Fibroblast of villous mesenchyme (primary cell): Measurements from ENCODE around the gene FAM174C. TPM values are rescaled to one million over a fixed set of nuclear protein-coding genes. Genes with fewer than 3 reads are reported as not detected.
A peak's percentile ranks its signal among the peaks of the same experiment; 100 is the strongest.

Experiments
- DNase-seq: peaks from one replicate; pipeline ENCODE4 v3.0.0-alpha.2; 2010; ENCODE audit warnings: low read depth
- H3K4me3 ChIP-seq: 2 replicates; pipeline ENCODE4 v1.5.1; 2011; ENCODE audit warnings: low read depth, mild to moderate bottlenecking, low read length
- CTCF ChIP-seq: IDR thresholded peaks from 2 replicates; pipeline ENCODE4 v1.5.1; 2012; ENCODE audit warnings: low read depth, mild to moderate bottlenecking, low read length; ENCODE audit not compliant: insufficient read depth
- total RNA-seq: library from RNA; depleted of rRNA; stranded (reverse); fragments of >200 nt; gene quantifications from 2 replicates; pipeline ENCODE4 v1.2.3, GENCODE V29; 2012

Gene FAM174C
- total RNA-seq, 1 donor, result 17.3 TPM

DNA sequence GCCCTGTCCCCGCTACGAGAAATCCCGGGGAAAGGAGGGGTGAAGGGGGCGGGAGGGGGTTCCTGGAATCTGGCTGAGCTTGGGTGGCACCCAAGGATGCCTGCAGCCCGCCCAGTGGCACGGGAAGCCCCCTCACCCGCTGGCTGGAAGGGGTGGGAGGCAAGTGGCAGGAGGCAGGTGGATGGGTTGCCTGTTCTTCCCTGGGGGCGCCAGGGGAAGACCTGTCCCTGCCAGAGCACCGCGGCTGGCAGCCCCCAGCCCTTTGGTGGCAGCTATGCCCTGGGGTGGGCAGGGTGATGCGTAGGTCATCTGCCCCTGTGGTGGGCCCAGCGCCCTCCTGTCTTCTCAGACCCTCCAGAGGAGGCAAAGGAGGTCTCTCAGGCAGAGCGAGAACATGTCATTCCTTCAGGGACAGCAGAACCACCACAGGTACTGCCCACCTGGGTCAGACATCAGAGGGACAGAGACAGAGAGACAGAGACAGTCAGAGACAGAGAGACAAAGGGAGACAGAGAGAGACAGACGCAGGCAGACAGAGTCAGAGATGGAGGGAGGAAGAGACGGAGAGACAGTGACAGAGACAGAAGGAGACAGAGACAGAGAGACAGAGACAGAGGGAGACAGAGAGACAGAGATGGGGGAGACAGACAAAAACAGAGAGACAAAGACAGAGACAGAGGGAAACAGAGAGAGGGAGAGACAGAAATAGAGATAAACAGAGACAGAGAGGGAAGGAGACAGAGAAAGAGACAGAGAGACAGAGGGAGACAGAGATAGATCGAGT is 47.1 kb downstream of the FAM174C start:
- no peak for TF ChIP-seq CTCF
- no peak overlapping the region for H3K4me3 ChIP-seq

GRCh38 chr19:1324249-1324805 is 49.0 kb downstream of the FAM174C start:
- TF ChIP-seq CTCF, result no peak
- H3K4me3 ChIP-seq, result peak overlapping the region; percentile 38
- no peak for DNase-seq

More for the DNA sequence above, 47.1 kb downstream of the FAM174C start:
- DNase-seq, result no peak

GRCh38 chr19:1324806-1325567 is 49.7 kb downstream of the FAM174C start:
- no peak for TF ChIP-seq CTCF
- peak; percentile 78 for DNase-seq
- peak overlapping the region; percentile 38 for H3K4me3 ChIP-seq

- H3K4me3 ChIP-seq, result peak overlapping the region; percentile 38
- no peak for TF ChIP-seq CTCF
- no peak for DNase-seq
Observed at GRCh38 chr19:1325568-1326294, 50.4 kb downstream of the FAM174C start.

- no peak for TF ChIP-seq CTCF
- H3K4me3 ChIP-seq, result no peak overlapping the region
- DNase-seq, result no peak
Observed at GRCh38 chr19:1327125-1327524, 51.8 kb downstream of the FAM174C start.

Other genes starting within 250 kb of the FAM174C start
- gene CNN2, start 248.9 kb upstream of the FAM174C start, total RNA-seq, result 508 and 544 TPM in 2 replicates
- gene ABCA7, start 235.4 kb upstream of the FAM174C start, total RNA-seq, result 11.2 and 13.9 TPM in 2 replicates
- 0.43 and 0.97 TPM in 2 replicates for gene ARHGAP45, start 208.4 kb upstream of the FAM174C start, total RNA-seq
- 69.5 and 71.2 TPM in 2 replicates for gene POLR2E, start 180.2 kb upstream of the FAM174C start, total RNA-seq
- gene GPX4, start 171.5 kb upstream of the FAM174C start, total RNA-seq, result 254 and 337 TPM in 2 replicates
- gene SBNO2, start 101.3 kb upstream of the FAM174C start, total RNA-seq, result 69.5 and 69.9 TPM in 2 replicates
- gene STK11, start 69.8 kb upstream of the FAM174C start, total RNA-seq, result 90.8 and 94.1 TPM in 2 replicates
- 5.8 and 6.0 TPM in 2 replicates for gene CBARP, start 37.5 kb upstream of the FAM174C start, total RNA-seq
- 12.1 and 15.1 TPM in 2 replicates for gene ATP5F1D, start 33.8 kb upstream of the FAM174C start, total RNA-seq
- gene MIDN, start 26.9 kb upstream of the FAM174C start, total RNA-seq, result 14.2 and 15.5 TPM in 2 replicates
- 85.5 and 140 TPM in 2 replicates for gene CIRBP, start 6.2 kb upstream of the FAM174C start, total RNA-seq
- not detected in 2 replicates for gene EFNA2, start 10.3 kb downstream of the FAM174C start, total RNA-seq
- gene NDUFS7, start 108.4 kb downstream of the FAM174C start, total RNA-seq, result 33.7 and 61.2 TPM in 2 replicates
- gene GAMT, start 126.0 kb downstream of the FAM174C start, total RNA-seq, result 23.3 and 29.6 TPM in 2 replicates
- 54.4 and 61.7 TPM in 2 replicates for gene DAZAP1, start 132.1 kb downstream of the FAM174C start, total RNA-seq
- 346 and 444 TPM in 2 replicates for gene RPS15, start 162.9 kb downstream of the FAM174C start, total RNA-seq
- 0.32 and 0.43 TPM in 2 replicates for gene APC2, start 174.6 kb downstream of the FAM174C start, total RNA-seq
- 29.6 and 32.8 TPM in 2 replicates for gene C19orf25, start 203.7 kb downstream of the FAM174C start, total RNA-seq
- 1.3 and 1.9 TPM in 2 replicates for gene PCSK4, start 214.8 kb downstream of the FAM174C start, total RNA-seq
- 0.43 and 0.97 TPM in 2 replicates for gene REEP6, start 215.7 kb downstream of the FAM174C start, total RNA-seq
- gene ADAMTSL5, start 237.5 kb downstream of the FAM174C start, total RNA-seq, result 6.4 and 6.9 TPM in 2 replicates
- under 0.01 TPM in 1 of 2 replicates, not detected in the other for gene PLK5, start 248.5 kb downstream of the FAM174C start, total RNA-seq